GM21825 (cell line): ENCODE data around the gene TNS1.

ENCODE experiments used
- ATAC-seq: cut with Tn5 transposase; IDR thresholded peaks from one replicate; pipeline ENCODE4 v1.9.1; 2021; ENCODE audit warnings: mild to moderate bottlenecking, moderate library complexity; ENCODE audit not compliant: unreplicated experiment

The TNS1 gene

GRCh38 chr2:218017211-218018053 is 14.6 kb upstream of the TNS1 start:
- ATAC-seq = no peak

- no peak for ATAC-seq
Observed at GRCh38 chr2:218016810-218017209, 14.0 kb upstream of the TNS1 start.

GRCh38 chr2:218015586-218016521 is 13.1 kb upstream of the TNS1 start:
- no peak for ATAC-seq

- ATAC-seq = no peak
Observed at GRCh38 chr2:218014706-218015585, 12.2 kb upstream of the TNS1 start.

- ATAC-seq = no peak
Observed at GRCh38 chr2:218013289-218013688, 10.5 kb upstream of the TNS1 start.

- ATAC-seq = no peak
Observed at GRCh38 chr2:218012284-218012683, 9.5 kb upstream of the TNS1 start.

GRCh38 chr2:218011653-218012040 is 8.9 kb upstream of the TNS1 start:
- ATAC-seq = no peak

GRCh38 chr2:218010984-218011652 is 8.3 kb upstream of the TNS1 start:
- no peak for ATAC-seq

GRCh38 chr2:218010140-218010983 is 7.6 kb upstream of the TNS1 start:
- no peak for ATAC-seq

GRCh38 chr2:218009765-218010139 is 7.0 kb upstream of the TNS1 start:
- no peak for ATAC-seq

- no peak for ATAC-seq
Observed at GRCh38 chr2:218009231-218009630, 6.4 kb upstream of the TNS1 start.

- ATAC-seq = no peak
Observed at GRCh38 chr2:218008060-218009040, 5.6 kb upstream of the TNS1 start.

GRCh38 chr2:218006741-218007140 is 3.9 kb upstream of the TNS1 start:
- ATAC-seq = no peak

- ATAC-seq = no peak
Observed at GRCh38 chr2:218005486-218005885, 2.7 kb upstream of the TNS1 start.

GRCh38 chr2:218005028-218005427 is 2.2 kb upstream of the TNS1 start:
- no peak for ATAC-seq

GRCh38 chr2:218003981-218004419 is 1.2 kb upstream of the TNS1 start:
- ATAC-seq = no peak

GRCh38 chr2:218003281-218003944 is 618 bp upstream of the TNS1 start:
- ATAC-seq = no peak
